Pulmonary artery endothelial cell (primary cell): ENCODE results near the gene UPP1. TPM values are rescaled to one million over a fixed set of nuclear protein-coding genes. Genes with fewer than 3 reads are reported as not detected.
"Not testable (repeated sequence)": the region's sequence is repeated elsewhere in the genome, so short reads cannot be mapped to it uniquely, and the experiment has no call there.

Experiments
- DNase-seq: peaks from one replicate; pipeline ENCODE4 v3.0.0-alpha.2; 2011; ENCODE audit warnings: low read depth, low spot score
- total RNA-seq: library from RNA; depleted of rRNA; stranded (reverse); fragments of >200 nt; gene quantifications from 2 replicates; pipeline ENCODE4 v1.2.3, GENCODE V29; 2014

The UPP1 gene
- total RNA-seq, 1 donor from 2014 or later: 38.7 TPM

- no peak for DNase-seq
Measured at GRCh38 chr7:48110868-48111267, 21.8 kb downstream of the UPP1 start.

DNA sequence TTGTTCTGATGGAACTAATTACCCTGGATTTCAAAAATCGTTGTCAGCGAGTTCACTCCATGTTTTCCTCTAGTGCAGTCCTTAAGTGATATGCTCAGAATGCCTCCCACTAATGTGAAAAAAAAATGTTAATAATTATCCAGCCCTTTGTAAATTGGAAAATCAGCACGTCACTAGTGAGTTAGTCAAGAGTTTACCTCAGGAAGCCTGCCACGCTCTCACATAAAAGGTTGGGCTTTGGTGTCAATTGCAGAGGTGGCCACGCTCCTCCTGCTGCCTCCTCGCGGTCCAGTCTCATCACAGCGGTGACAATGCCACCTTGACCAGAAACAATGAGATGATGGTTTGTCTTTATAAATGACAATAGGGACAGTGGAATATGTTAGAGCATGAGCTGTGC is 22.5 kb downstream of the UPP1 start:
- no peak for DNase-seq

DNA sequence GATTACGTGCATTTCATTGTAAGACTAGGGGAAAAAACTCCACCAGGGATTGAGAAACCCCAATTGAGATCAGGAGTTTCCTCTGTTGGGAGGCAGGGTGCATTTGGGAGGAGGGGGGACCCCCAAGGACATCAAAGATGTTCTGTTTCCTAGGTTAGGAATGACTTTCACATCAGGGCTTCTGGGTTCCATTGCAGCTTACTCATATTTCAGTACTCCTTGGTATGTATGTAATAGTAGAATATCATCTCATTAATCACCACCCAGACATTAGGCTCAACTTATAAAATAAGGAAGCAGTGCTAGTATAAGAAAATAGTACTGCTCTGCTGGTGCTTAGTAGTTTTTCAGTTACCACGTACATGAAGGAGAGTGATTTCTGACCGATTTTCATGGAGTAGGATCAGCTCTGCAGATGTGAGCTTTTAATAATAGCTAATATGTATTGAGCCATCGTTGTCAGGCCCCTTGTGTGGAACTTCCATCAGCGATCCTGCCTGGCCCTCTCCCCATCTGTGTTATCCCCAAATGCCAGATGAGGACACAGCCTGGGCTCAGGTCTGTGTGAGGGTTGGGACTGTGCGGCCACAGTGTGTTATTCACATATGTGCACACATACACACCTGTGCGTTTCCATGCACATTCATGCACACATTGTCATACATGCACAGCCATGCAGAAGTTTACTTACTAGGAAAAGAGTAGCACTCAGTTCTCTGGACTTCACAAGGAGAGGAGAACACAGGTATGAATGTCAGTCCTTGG is 23.5 kb downstream of the UPP1 start:
- DNase-seq: no peak

DNA sequence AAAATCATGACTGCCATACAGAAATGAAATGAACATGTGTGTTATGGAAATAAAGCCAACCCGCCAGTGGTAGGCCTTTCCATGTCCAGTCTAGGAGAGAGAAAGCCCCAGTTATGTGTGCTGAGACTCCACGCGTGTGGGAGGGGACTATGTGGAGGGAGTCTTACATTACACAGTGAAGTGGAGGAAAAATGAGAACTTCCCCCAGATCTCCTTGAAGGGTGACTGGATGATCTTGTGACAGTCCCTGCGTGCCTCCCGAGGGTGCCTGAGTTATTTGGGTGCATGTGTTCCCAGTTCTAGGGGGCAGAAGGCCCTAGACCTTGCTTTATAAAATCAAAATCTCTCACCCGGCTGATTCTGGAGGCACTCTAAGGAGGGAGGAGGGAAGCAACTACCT is 24.2 kb downstream of the UPP1 start:
- no peak for DNase-seq

GRCh38 chr7:48114115-48114514 is 25.1 kb downstream of the UPP1 start:
- no peak for DNase-seq

DNA sequence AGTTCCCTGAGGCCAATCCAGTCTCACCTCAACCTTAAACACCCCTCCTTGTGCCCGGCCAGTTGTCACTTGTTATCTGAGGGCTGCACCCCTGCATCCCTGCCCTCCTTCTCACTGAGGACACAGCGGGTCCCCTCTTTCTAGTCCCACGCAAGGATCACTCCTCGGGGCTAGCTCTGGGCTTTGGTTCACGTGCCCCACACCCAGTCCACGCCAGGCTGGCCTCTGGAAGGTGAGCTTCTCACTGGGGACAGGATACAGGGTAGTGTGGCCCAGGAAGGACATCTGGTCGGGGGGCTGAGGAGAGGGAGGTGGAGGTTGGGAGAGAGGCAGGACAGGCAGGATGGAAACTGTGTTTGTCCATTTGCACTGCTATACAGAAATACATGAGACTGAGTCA is 25.5 kb downstream of the UPP1 start:
- DNase-seq: no peak

DNA sequence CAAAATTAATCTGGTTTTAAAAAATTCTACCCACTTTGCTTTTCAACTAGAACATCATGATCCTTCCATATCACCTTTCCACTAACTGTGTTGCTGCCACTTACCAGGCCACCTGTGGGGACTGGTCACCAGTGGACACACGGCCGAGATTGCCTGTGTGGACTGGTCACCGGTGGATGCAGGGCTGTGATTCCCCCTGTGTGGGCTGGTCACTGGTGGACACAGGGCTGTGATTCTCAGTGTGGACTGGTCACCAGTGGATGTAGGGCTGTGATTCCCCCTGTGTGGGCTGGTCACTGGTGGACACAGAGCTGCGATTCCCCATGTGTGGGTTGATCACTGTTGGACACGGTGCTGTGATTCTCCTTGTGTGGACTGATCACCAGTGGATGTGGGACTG is 27.0 kb downstream of the UPP1 start:
- no peak for DNase-seq

GRCh38 chr7:48118041-48118440 is 29.0 kb downstream of the UPP1 start:
- no peak for DNase-seq

GRCh38 chr7:48120536-48120935 is 31.5 kb downstream of the UPP1 start:
- not testable (repeated sequence) for DNase-seq

- DNase-seq: no peak
Measured at GRCh38 chr7:48126037-48126436, 37.0 kb downstream of the UPP1 start.

DNA sequence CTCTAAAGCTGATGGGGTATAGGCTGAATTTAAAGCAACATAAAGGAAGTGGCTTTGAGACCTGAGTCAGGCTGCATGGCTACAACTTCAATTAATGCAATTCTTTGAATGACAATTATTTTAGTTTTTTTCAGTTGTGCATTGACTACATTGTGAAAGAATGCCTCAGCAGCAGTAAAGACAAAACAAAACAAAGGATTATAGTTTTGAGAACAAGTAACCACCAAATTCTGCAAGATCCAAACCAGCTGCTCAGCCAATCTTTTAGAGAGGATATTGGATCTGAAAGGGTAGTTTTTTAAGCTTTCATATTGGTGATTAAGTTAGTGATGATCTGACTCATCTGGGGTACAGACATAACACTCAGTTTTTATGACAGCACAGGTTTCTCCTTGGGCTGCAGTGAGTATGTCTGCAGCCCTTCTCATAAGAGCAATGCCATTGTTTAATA is 41.6 kb downstream of the UPP1 start:
- DNase-seq: no peak

- no peak for DNase-seq
Measured at GRCh38 chr7:48132792-48133191, 43.7 kb downstream of the UPP1 start.

DNA sequence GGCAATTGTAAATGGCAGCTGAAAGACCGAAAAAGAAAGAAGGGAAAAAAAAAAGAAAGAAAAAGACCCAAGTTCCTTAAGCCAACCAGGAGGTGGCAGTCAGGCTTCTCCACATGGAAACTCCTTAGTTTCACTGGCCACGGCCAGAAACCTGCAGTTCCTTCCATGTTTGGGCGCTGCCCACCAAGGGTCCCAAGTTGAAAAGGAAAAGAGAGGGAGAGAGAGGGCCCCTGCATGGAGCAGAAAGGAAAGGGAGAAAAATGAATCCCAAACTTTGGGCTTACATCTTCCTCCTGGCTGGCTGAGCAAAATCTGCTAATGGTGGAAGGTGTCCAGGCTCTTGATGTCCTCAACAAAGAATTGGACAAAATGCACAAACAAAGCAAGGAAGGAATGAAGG is 50.4 kb downstream of the UPP1 start:
- no peak for DNase-seq

DNA sequence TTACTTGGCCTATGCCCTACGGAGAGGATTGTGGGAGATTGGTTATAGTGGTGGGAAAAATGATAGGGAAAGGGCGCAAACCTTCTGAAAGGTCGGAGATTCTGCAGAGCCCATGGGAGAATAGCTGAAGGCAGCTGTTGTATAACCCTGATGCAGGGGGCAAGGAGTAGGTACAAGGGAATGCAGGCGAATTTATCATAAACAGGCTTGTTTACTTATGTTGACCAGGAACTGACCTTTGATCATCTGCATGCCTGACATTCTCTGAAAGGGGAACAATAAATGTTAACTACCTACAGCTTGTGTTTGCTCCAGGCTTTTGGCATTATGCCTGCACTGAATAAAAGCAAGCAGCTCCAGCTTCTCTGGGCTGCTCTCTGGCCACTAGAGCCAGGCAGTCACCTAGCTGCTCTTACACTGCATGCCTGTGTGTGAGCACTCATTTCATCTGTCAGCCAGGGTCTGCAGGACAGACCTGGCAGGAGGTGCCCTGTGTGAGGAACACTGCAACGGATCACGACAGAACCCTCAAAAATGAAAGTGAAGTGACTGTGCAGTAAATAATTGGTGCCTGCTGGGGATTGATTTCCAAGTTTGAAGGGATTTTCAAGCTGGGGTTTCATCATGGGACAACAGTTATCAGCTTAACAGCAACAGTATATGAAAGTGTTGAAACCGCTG is 51.1 kb downstream of the UPP1 start:
- peak; percentile 66 for DNase-seq

DNA sequence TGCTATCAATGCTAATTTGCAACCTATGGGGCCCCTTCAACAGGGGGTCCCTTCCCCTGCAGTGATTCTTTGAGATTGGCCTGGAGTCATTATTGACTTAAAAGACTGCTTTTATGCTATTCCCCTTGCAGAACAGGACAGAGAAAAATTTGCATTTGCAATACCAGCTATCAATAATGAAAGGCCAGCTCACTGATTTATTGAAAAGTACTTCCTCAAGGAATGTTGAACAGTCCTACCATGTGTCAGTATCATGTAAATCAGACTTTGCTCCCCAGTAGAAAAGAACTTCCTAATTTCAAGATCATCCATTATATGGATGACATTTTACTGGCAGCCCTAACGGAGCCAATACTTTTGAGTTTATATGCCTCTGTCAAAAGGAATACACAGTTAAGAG is 52.5 kb downstream of the UPP1 start:
- no peak for DNase-seq

DNA sequence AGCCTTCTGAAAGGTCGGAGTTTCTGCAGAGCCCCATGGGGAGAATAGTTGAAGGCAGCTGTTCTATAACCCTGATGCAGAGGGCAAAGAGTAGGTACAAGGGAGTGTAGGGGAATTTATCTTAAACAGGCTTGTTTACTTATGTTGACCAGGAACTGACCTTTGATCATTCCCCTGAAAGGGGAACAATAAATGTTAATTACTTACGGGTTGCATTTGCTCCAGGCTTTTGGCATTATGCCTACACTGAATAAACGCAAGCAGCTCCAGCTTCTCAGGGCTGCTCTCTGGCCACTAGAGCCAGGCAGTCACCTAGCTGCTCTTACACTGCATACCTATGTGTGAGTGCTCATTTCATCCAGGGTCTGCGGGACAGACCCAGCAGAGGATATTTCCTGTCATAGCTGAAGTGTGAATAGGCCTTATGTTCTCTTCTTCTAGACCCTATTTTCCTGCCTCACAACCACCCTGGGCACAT is 55.3 kb downstream of the UPP1 start:
- DNase-seq: peak; percentile 20

DNA sequence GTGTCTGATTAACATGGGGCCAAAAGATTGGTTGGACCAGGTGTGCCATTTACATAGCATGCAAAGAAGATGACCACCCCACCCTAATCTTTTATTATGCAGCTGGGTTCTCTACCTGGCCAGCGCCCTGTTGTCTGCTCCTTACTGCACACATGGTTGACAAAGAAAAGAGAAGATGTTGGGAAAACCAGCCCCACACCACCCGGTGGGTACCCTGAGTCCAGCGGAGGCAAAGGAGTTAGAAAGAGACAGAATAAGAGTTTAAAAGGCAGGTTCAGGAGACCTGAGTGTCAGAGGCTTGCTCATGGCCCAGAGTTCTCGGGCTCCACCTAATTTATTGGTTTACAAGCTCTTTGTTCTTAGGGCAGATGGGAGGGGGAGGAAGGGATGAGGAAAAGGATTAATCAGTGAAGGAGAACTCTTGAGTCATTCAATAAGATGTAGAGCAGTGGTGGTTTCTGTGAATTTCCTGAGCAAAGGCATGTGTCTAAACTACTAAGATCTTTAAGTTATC is 58.1 kb downstream of the UPP1 start:
- no peak for DNase-seq

DNA sequence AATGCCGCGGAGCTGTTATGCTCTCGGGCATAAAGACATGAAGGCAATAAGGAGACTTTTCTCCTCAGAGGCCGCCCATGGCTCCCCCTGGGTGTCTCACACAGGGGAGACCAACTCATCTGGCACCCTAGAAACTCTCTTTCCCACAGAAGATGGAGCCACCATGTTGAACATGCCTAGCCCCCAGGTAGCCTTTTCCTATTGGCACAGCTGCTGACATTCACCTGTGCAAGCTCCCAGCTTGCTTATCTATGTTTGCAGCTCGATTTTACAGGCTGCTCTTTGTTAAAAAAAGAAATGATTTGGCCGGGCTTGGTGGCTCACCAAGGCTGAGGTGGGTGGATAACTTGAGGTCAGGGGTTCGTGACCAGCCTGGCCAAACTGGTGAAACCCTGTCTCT is 58.6 kb downstream of the UPP1 start:
- not testable (repeated sequence) for DNase-seq

GRCh38 chr7:48148311-48148710 is 59.2 kb downstream of the UPP1 start:
- DNase-seq: no peak

- no peak for DNase-seq
Measured at GRCh38 chr7:48149058-48149457, 60.0 kb downstream of the UPP1 start.

GRCh38 chr7:48150086-48150485 is 61.0 kb downstream of the UPP1 start:
- no peak for DNase-seq

DNA sequence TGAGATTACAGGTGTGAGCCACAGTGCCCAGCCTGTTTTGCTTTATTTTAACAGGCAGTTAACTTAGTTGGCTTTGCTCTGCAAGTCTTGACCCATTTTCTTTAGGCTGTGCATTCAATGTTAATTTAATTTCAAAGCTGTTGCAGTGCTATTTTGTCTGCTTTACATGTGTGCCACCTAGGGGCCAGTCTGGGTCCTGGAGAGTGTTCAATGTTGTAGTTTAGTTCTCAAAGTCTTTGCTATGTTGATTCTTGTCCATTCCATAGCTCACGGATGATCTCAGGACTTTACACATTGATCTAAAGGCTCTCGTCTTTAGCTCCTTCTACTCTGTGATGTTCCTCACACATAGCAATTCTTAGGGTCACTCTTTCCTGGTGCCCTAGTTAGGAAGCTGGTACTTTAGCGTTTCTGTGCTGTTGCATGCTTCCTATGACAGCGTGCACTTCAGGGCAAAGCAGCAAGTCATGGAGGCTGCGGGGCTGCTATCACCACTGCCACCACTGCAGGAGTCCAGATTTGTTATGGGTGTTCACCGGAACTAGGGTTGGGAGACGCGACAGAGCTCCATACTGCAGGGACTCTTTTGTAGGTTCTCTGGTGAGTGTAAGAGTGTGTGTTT is 65.8 kb downstream of the UPP1 start:
- peak; percentile 7 for DNase-seq
